IMR-90 (cell line): ENCODE measurements around the gene LCNL1. TPM values are rescaled to one million over a fixed set of nuclear protein-coding genes. Genes with fewer than 3 reads are reported as not detected.

ENCODE experiments used
- ATAC-seq: fragments of 200-7000 bp; cut with Tn5 transposase; 2 replicates; pipeline ENCODE4 v1.9.1; 2020; ENCODE audit warnings: low read depth, mild to moderate bottlenecking, moderate library complexity
- BruUV-seq: library from RNA; stranded (reverse); fragments of 400-500 nt; replicated peaks from 2 replicates; lab custom pipeline; 2021; lab: Mats Ljungman, UMichigan
- CTCF ChIA-PET: fragments of 300-600 bp; formaldehyde crosslinking; extraction: SDS; loops from one replicate; lab custom pipeline; 2021; ENCODE audit warnings: antibody characterized with exemption; lab: Yijun Ruan, JAX
- POLR2A ChIA-PET: fragments of 300-600 bp; sonication (Branson Sonifier 250); formaldehyde crosslinking; loops from one replicate; lab custom pipeline; 2022; ENCODE audit warnings: antibody characterized with exemption; ENCODE audit not compliant: unreplicated experiment; lab: Charles Lee
- DNase-seq: peaks from one replicate; pipeline ENCODE4 v3.0.0; 2013
- H2AFZ ChIP-seq: replicated peaks from 2 replicates; pipeline ENCODE3; 2013; ENCODE audit warnings: low read length, mild to moderate bottlenecking; ENCODE audit not compliant: poor library complexity
- H2AK5ac ChIP-seq: 2 replicates; pipeline ENCODE4 v1.6.1; 2013; ENCODE audit warnings: low read depth, low read length, inconsistent platforms
- H2AK9ac ChIP-seq: replicated peaks from 2 replicates; pipeline ENCODE3; 2013; ENCODE audit warnings: mild to moderate bottlenecking, low read depth, low read length, moderate library complexity; ENCODE audit not compliant: poor library complexity
- H2BK120ac ChIP-seq: 2 replicates; pipeline ENCODE4 v1.6.1; 2013; ENCODE audit warnings: low read depth, low read length, inconsistent platforms
- H2BK15ac ChIP-seq: 3 replicates; pipeline ENCODE4 v1.6.1; 2013; ENCODE audit warnings: low read depth, low read length, inconsistent platforms
- H2BK20ac ChIP-seq: 2 replicates; pipeline ENCODE4 v1.6.1; 2013; ENCODE audit warnings: low read depth, mild to moderate bottlenecking, inconsistent platforms, low read length, moderate library complexity
- H2BK5ac ChIP-seq: 2 replicates; pipeline ENCODE4 v1.6.1; 2013; ENCODE audit warnings: mild to moderate bottlenecking, low read depth, low read length, inconsistent platforms; ENCODE audit not compliant: poor library complexity, severe bottlenecking
- H3K14ac ChIP-seq: replicated peaks from 2 replicates; pipeline ENCODE4 v1.6.1; 2013; ENCODE audit warnings: low read depth, low read length, inconsistent platforms
- H3K18ac ChIP-seq: 2 replicates; pipeline ENCODE4 v1.6.1; 2013; ENCODE audit warnings: low read depth, low read length, control low read depth
- H3K23ac ChIP-seq: 2 replicates; pipeline ENCODE4 v1.6.1; 2013; ENCODE audit warnings: low read depth, low read length, inconsistent platforms
- H3K27ac ChIP-seq: 2 replicates; pipeline ENCODE4 v1.5.1; 2013; ENCODE audit warnings: mild to moderate bottlenecking, control low read depth, low read length; ENCODE audit not compliant: insufficient read depth
- H3K27me3 ChIP-seq: 2 replicates; pipeline ENCODE4 v1.6.1; 2013; ENCODE audit warnings: low read length; ENCODE audit not compliant: control insufficient read depth, insufficient read depth
- H3K36me3 ChIP-seq: 2 replicates; pipeline ENCODE4 v1.6.1; 2013; ENCODE audit warnings: low read length, mixed read lengths; ENCODE audit not compliant: control insufficient read depth, insufficient read depth
- H3K4ac ChIP-seq: 2 replicates; pipeline ENCODE4 v1.6.1; 2013; ENCODE audit warnings: low read depth, low read length, inconsistent platforms
- H3K4me1 ChIP-seq: 2 replicates; pipeline ENCODE4 v1.6.1; 2013; ENCODE audit warnings: low read length, mixed read lengths; ENCODE audit not compliant: control insufficient read depth, insufficient read depth
- H3K4me2 ChIP-seq: 2 replicates; pipeline ENCODE4 v1.6.1; 2013; ENCODE audit warnings: low read depth, mild to moderate bottlenecking, control low read depth, low read length, moderate library complexity
- H3K4me3 ChIP-seq: 2 replicates; pipeline ENCODE4 v1.5.1; 2013; ENCODE audit warnings: low read depth, mild to moderate bottlenecking, control low read depth, low read length, moderate library complexity; ENCODE audit not compliant: insufficient read depth
- H3K56ac ChIP-seq: 2 replicates; pipeline ENCODE4 v1.6.1; 2013; ENCODE audit warnings: low read length, inconsistent platforms; ENCODE audit not compliant: insufficient read depth; ENCODE audit errors: extremely low read depth
- H3K79me1 ChIP-seq, 2 experiments: 2 replicates each; pipeline ENCODE4 v1.6.1; 2013; ENCODE audit warnings: low read length in 2 of 2, inconsistent platforms in 1 of 2, low read depth in 1 of 2
- H3K9ac ChIP-seq: 2 replicates; pipeline ENCODE4 v1.6.1; 2013; ENCODE audit warnings: low read depth, low read length, control low read depth
- H3K9me1 ChIP-seq: 2 replicates; pipeline ENCODE4 v1.6.1; 2013; ENCODE audit warnings: low read length, inconsistent platforms; ENCODE audit not compliant: insufficient read depth
- H3K9me3 ChIP-seq: 2 replicates; pipeline ENCODE4 v1.6.1; 2013; ENCODE audit warnings: low read length; ENCODE audit not compliant: control insufficient read depth, insufficient read depth
- H4K20me1 ChIP-seq: 2 replicates; pipeline ENCODE4 v1.6.1; 2013; ENCODE audit warnings: low read length, inconsistent platforms; ENCODE audit not compliant: insufficient read depth
- H4K5ac ChIP-seq: 2 replicates; pipeline ENCODE4 v1.6.1; 2013; ENCODE audit warnings: mild to moderate bottlenecking, low read depth, low read length, control low read depth
- H4K8ac ChIP-seq, 2 experiments: 2 replicates each; pipeline ENCODE4 v1.6.1; 2013; ENCODE audit warnings: low read depth in 2 of 2, low read length in 2 of 2, control low read depth in 1 of 2, inconsistent platforms in 1 of 2
- H4K91ac ChIP-seq: 2 replicates; pipeline ENCODE4 v1.6.1; 2013; ENCODE audit warnings: low read depth, low read length, inconsistent platforms; ENCODE audit not compliant: insufficient read depth
- BHLHE40 ChIP-seq: fragments of 150-350 bp; IDR thresholded peaks from 2 replicates; pipeline ENCODE4 v1.6.1; 2016; ENCODE audit warnings: mild to moderate bottlenecking, low read depth, low read length
- CEBPB ChIP-seq: IDR thresholded peaks from 2 replicates; pipeline ENCODE4 v1.6.1; 2012; ENCODE audit warnings: low read depth, low read length, improper control_type of control experiment
- CHD1 ChIP-seq: IDR thresholded peaks from 2 replicates; pipeline ENCODE4 v1.6.1; 2012; ENCODE audit warnings: low read depth, low read length, improper control_type of control experiment
- CTCF ChIP-seq: conservative IDR thresholded peaks from 2 replicates; pipeline ENCODE4 v1.5.1; 2012; ENCODE audit warnings: mild to moderate bottlenecking, low read depth, low read length, improper control_type of control experiment
- ELK1 ChIP-seq: fragments of 150-350 bp; IDR thresholded peaks from 2 replicates; pipeline ENCODE4 v1.6.1; 2016; ENCODE audit warnings: low read depth, mild to moderate bottlenecking, low read length, moderate library complexity, borderline replicate concordance
- FOS ChIP-seq: fragments of 150-350 bp; IDR thresholded peaks from 2 replicates; pipeline ENCODE4 v1.6.1; 2016; ENCODE audit warnings: low read depth, low read length
- MAFK ChIP-seq: IDR thresholded peaks from 2 replicates; pipeline ENCODE4 v1.6.1; 2012; ENCODE audit warnings: low read depth, low read length, improper control_type of control experiment
- MAZ ChIP-seq: IDR thresholded peaks from 2 replicates; pipeline ENCODE4 v1.6.1; 2012; ENCODE audit warnings: low read depth, mild to moderate bottlenecking, low read length, improper control_type of control experiment, moderate library complexity, borderline replicate concordance
- MXI1 ChIP-seq: IDR thresholded peaks from 2 replicates; pipeline ENCODE4 v1.6.1; 2012; ENCODE audit warnings: low read depth, mild to moderate bottlenecking, low read length, moderate library complexity, borderline replicate concordance
- NFE2L2 ChIP-seq: fragments of 150-350 bp; IDR thresholded peaks from 2 replicates; pipeline ENCODE4 v1.6.1; 2016; ENCODE audit warnings: low read depth, mild to moderate bottlenecking, low read length
- POLR2A ChIP-seq: IDR thresholded peaks from 2 replicates; pipeline ENCODE4 v1.6.1; 2012; ENCODE audit warnings: mild to moderate bottlenecking, low read depth, low read length
- RAD21 ChIP-seq: IDR thresholded peaks from 2 replicates; pipeline ENCODE4 v1.6.1; 2012; ENCODE audit warnings: low read length, improper control_type of control experiment
- RCOR1 ChIP-seq: IDR thresholded peaks from 2 replicates; pipeline ENCODE4 v1.6.1; 2012; ENCODE audit warnings: mild to moderate bottlenecking, low read length, improper control_type of control experiment; ENCODE audit not compliant: insufficient replicate concordance
- RFX5 ChIP-seq: IDR thresholded peaks from 2 replicates; pipeline ENCODE4 v1.8.0; 2012; ENCODE audit warnings: low read depth, mild to moderate bottlenecking, low read length, moderate library complexity
- SMC3 ChIP-seq: fragments of 150-350 bp; IDR thresholded peaks from 2 replicates; pipeline ENCODE4 v1.6.1; 2016; ENCODE audit warnings: low read depth, mild to moderate bottlenecking, antibody characterized with exemption, low read length, moderate library complexity
- USF2 ChIP-seq: fragments of 150-350 bp; IDR thresholded peaks from 2 replicates; pipeline ENCODE4 v1.6.1; 2017; ENCODE audit warnings: mild to moderate bottlenecking, antibody characterized with exemption, low read length, low read depth
- WGBS, 2 experiments: methylation state at CpG; one replicate each; pipeline versions ENCODE4 v1.1.5 to v1.1.7; 2013; ENCODE audit warnings: missing lambda C conversion rate in 2 of 2; ENCODE audit not compliant: insufficient read length in 1 of 2; ENCODE audit errors: extremely low coverage in 2 of 2; 5-methylcytosine and 5-hydroxymethylcytosine counted together
- dilution Hi-C: fragments of 300-500 bp; cut with HindIII; formaldehyde crosslinking; loops from one replicate; pipeline ENCODE4 v1.14.3; 2018; ENCODE audit warnings: low sequenced_read_pairs; ENCODE audit not compliant: unreplicated experiment
- in situ Hi-C: fragments of 300-500 bp; cut with MboI; formaldehyde crosslinking; loops from 3 replicates; pipeline ENCODE4 v1.14.3; 2019; ENCODE audit warnings: low sequenced_read_pairs, inconsistent platforms, mixed read lengths
- intact Hi-C: fragments of 100-400 bp; cut with micrococcal nuclease; formaldehyde crosslinking; loops from 2 replicates; pipeline ENCODE4 v1.10.0; 2022
- polyA plus RNA-seq, 3 experiments: library from polyadenylated mRNA; depleted of rRNA; stranded (reverse); fragments of >200 nt; gene quantifications; 2 replicates each; pipeline ENCODE4 v1.2.3, GENCODE V29; 2012; ENCODE audit warnings: low replicate concordance in 1 of 3
- total RNA-seq: library from RNA; depleted of rRNA; stranded (reverse); fragments of >200 nt; gene quantifications from 2 replicates; pipeline ENCODE4 v1.2.3, GENCODE V29; 2012

The LCNL1 gene
- total and polyA plus RNA-seq, 2 of the 4 experiments (the other 2 are of a cell fraction), result 0.15 TPM; not detected in 1

GRCh38 chr9:136971746-136972145 lies 11.0 kb upstream of the LCNL1 start:
- CTCF ChIA-PET, result no interaction called here
- in situ Hi-C loops, result no loop called here

More at GRCh38 chr9:136971746-136972145, 11.0 kb upstream of the LCNL1 start:
- TF ChIP-seq MXI1 (no peak), MAFK (no peak), CHD1 (no peak), USF2 (no peak), RCOR1 (no peak), POLR2A (no peak), RFX5 (no peak), MAZ (no peak), BHLHE40 (no peak), RAD21 (no peak), ELK1 (no peak), FOS (no peak), CTCF (no peak), CEBPB (no peak), SMC3 (no peak), NFE2L2 (no peak)
- peaks cover 14% of the 10 kb centered on the region; the same call in 1 of the 2 replicates for H3K27me3 ChIP-seq
- no peak overlapping the region for H3K4ac ChIP-seq
- no peak overlapping the region for H2AK5ac ChIP-seq
- no peak overlapping the region for H4K8ac ChIP-seq
- no peaks in the 10 kb centered on the region for H3K79me1 ChIP-seq
- DNase-seq, result no peak
- H2BK20ac ChIP-seq, result no peak overlapping the region
- H2AFZ ChIP-seq, result no peak overlapping the region
- dilution Hi-C loops, result no loop called here
- no peak overlapping the region for H3K9ac ChIP-seq
- no peaks in the 10 kb centered on the region for H3K9me3 ChIP-seq
- H3K18ac ChIP-seq, result no peak overlapping the region
- H3K14ac ChIP-seq, result no peak overlapping the region
- no peak overlapping the region for H3K4me2 ChIP-seq
- WGBS, 2 experiments, result 60% methylated on average over 9 of the region's 14 CpGs; no CpG with 5 or more reads in 1 of the 2 experiments
- H2BK120ac ChIP-seq, result no peak overlapping the region
- H4K5ac ChIP-seq, result no peak overlapping the region
- H4K20me1 ChIP-seq, result no peaks in the 10 kb centered on the region
- BruUV-seq, result no TSS peak
- no peaks in the 10 kb centered on the region for H3K36me3 ChIP-seq
- H3K23ac ChIP-seq, result no peak overlapping the region
- no peaks in the 10 kb centered on the region for H3K9me1 ChIP-seq
- no peaks in the 10 kb centered on the region for H3K4me1 ChIP-seq
- H3K4me3 ChIP-seq, result no peak overlapping the region
- intact Hi-C loops, result no loop called here
- H3K27ac ChIP-seq, result no peak overlapping the region
- no peak for ATAC-seq
- POLR2A ChIA-PET, result no interaction called here
- no peak overlapping the region for H2AK9ac ChIP-seq
- no peak overlapping the region for H3K56ac ChIP-seq
- no peak overlapping the region for H2BK15ac ChIP-seq
- no peak overlapping the region for H4K91ac ChIP-seq
- H2BK5ac ChIP-seq, result no peak overlapping the region
